22Rv1 (cell line): ENCODE results near the gene CCL22.

ENCODE experiments used
- ZFX ChIP-seq: fragments of 450-650 bp; IDR thresholded peaks from 2 replicates; pipeline ENCODE4 v1.6.1; 2017; ENCODE audit warnings: antibody characterized with exemption, borderline replicate concordance
- TF ChIP-seq, protein P1 (sequence below): fragments of 450-650 bp; IDR thresholded peaks from 2 replicates; pipeline ENCODE4 v1.5.1; 2017; ENCODE audit warnings: mild to moderate bottlenecking

DNA sequence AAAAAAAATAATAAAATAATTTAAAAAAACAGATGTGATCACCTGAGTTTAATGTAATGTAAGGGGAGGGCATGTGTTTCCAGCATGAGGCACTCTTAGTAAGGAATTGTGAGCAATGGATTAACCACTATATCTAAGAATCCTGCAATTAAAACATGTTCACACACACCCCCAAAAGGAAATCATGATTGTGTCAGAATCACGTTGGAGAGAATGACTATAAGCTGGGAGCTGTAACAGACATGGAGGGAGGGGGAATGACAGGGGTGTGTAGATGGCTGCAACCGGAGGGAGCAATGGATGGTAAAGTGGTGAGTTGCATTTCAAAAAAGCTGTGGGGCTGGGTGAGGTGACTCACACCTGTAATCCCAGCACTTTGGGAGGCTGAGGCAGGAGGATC lies 13.6 kb upstream of the CCL22 start:
- TF ChIP-seq, protein P1, sequence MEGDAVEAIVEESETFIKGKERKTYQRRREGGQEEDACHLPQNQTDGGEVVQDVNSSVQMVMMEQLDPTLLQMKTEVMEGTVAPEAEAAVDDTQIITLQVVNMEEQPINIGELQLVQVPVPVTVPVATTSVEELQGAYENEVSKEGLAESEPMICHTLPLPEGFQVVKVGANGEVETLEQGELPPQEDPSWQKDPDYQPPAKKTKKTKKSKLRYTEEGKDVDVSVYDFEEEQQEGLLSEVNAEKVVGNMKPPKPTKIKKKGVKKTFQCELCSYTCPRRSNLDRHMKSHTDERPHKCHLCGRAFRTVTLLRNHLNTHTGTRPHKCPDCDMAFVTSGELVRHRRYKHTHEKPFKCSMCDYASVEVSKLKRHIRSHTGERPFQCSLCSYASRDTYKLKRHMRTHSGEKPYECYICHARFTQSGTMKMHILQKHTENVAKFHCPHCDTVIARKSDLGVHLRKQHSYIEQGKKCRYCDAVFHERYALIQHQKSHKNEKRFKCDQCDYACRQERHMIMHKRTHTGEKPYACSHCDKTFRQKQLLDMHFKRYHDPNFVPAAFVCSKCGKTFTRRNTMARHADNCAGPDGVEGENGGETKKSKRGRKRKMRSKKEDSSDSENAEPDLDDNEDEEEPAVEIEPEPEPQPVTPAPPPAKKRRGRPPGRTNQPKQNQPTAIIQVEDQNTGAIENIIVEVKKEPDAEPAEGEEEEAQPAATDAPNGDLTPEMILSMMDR, result no peak
- TF ChIP-seq ZFX, result no peak
